M059J (cell line): ENCODE data around the gene TCP10L. TPM values are rescaled to one million over a fixed set of nuclear protein-coding genes. Genes with fewer than 3 reads are reported as not detected.
"Not testable (repeated sequence)": the region's sequence is repeated elsewhere in the genome, so short reads cannot be mapped to it uniquely, and the experiment has no call there.

Source experiments
- DNase-seq: peaks from one replicate; pipeline ENCODE4 v3.0.0-alpha.2; 2012; ENCODE audit warnings: low read depth
- total RNA-seq: library from RNA; depleted of rRNA; stranded (reverse); fragments of >200 nt; shearing (Covaris generic); gene quantifications from 2 replicates; pipeline ENCODE4 v1.2.3, GENCODE V29; 2014

The TCP10L gene
- total RNA-seq, 1 experiment from 2014 or later, result 0.30 TPM

DNA sequence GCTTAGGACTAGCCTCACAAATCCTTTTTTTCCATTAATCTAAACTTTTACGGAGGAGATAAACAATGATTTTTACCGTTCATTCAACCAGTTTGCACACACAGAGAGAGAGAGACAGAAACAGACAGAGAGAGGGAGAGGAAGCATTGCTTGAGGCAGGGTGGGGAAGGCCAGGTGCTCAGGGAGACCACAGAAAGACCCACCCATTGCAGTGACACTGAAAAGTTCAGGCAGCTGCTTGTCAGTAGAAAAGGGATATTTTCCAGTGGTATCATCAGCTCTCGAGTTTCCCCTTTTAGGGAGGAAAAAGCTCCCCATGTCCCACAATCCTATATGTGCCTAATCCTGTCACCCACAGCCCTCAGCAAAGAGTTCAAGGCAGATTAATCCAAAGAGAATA is 27.2 kb downstream of the TCP10L start:
- no peak for DNase-seq

DNA sequence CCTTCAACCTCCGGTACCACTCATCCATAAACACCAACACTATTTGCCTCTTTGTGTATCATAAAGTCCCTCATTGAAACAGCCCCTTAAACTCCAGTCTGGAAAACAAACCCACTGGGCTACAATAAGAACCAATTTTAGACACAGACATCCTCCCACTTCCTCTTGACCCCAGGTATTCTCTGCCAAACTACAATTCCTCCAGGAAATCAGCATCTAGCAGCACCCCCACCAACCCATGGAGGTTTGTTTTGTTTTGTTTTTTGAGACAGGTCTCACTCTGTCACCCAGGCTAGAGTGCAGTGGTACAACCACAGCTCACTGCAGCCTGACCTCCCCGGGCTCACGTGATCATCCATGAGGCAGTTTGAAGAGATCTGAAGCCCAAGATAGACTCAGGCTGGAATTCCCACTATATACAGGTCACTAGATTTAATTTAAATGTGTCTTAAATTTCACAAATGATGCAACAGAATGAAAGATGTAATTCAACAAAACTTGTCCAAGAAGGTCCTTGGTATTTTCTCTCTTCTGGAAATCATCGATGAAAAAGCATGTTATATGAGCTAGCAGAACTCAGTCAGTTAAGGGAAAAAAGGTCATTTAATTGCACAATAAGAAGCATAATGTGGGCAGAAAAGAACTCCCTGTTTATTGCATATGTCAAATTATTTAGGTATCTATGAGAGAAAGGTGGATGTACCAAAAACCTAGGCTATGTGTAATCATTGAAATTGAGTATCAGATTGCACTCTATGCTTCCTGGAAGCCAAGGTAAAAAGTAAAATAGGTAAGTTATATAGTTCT is 30.3 kb downstream of the TCP10L start:
- no peak for DNase-seq

GRCh38 chr21:32549886-32550285 is 35.4 kb downstream of the TCP10L start:
- DNase-seq, result no peak

- DNase-seq, result no peak
These were observed 35.9 kb downstream of the TCP10L start for GRCh38 chr21:32549440-32549839.

DNA sequence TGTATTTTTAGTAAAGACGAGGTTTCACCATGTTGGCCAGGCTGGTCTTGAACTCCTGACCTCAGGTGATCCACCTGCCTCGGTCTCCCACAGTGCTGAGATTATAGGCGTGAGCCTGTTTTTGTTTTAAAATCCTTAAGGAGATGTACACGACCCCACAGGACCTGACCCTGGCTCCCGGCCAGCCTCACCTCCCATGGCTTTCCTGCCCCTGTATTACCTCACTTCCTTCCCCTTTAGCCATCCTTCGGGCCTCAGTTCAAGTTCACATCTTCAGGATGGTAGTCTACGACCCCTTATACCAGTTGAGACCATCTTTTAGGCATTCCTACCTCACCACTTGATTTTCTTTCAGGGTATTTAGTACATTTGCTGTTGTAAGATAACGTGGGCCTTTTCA is 36.3 kb downstream of the TCP10L start:
- no peak for DNase-seq

DNA sequence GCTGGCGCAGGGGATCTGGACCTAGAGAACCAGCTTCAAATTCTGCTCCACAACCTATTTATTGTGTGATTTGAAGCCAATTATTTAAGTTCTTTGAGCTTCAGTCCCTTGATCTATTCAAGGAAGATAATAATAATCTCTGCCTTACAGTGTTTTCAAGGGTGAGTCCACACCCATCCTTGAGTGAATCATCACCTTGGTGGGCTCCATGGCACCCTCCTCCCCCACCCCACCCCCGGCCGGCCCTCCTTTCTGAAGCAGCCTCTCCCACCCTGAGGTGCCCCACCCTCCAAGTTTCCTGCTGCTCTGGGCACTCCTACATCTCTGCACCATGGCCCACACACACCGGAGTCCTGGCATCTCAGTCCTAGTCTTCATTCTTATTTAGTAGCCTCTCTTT is 38.3 kb downstream of the TCP10L start:
- DNase-seq, result no peak

DNA sequence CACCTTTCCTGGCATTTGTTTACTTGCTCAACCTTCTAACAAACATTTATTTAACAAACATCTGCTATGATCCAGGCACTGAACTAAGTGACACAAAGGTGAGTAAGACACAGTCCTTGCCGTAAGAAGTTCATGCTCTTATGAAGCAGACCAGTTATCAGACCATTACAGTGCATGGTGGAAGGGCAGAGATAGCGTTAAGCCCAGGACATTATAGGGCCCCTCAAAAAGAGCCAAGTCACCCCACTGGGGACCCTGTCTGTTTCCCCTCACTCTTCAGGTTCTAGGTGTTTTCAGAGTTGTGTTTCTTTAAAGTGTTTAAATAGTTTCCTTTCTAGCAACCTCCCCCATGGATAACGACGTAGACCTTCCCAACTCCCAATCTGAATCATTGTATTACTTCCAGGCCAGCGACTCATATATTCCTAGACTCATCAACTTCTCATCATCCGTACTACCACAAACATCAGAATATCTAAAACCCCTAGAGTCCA is 39.3 kb downstream of the TCP10L start:
- DNase-seq, result peak; percentile 81

GRCh38 chr21:32544697-32545096 is 40.6 kb downstream of the TCP10L start:
- no peak for DNase-seq

GRCh38 chr21:32543975-32544374 is 41.3 kb downstream of the TCP10L start:
- DNase-seq, result no peak

DNA sequence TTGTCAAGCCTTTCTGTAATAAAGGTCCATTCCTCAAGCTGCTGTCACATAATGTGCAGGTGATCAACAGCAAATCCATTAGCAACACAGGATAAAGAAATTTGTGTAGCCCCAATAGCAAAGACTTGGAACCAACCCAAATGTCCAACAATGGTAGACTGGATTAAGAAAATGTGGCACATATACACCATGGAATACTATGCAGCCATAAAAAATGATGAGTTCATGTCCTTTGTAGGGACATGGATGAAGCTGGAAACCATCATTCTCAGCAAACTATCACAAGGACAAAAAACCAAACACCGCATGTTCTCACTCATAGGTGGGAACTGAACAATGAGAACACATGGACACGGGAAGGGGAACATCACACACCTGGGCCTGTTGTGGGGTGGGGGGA is 42.3 kb downstream of the TCP10L start:
- not testable (repeated sequence) for DNase-seq

DNA sequence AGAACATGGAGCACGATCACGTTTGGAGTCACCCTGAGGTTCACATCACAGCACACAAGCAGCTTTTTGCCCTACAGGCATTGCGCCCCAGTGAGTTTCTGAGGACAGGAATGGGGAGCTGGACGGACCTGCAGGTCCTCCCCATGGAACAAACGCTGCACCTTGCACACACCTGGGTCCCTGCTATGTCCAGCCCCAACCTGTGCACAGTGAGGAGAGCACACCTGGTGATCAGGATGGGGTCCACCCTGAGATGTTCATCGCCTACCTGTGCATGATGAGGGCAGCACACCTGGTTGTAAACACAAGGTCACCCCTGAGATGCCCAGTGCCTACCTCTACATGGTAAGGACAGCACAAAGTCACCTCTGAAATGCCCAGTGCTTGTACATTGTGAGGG is 45.9 kb downstream of the TCP10L start:
- no peak for DNase-seq

- no peak for DNase-seq
These were observed 47.1 kb downstream of the TCP10L start for GRCh38 chr21:32538147-32538792.

DNA sequence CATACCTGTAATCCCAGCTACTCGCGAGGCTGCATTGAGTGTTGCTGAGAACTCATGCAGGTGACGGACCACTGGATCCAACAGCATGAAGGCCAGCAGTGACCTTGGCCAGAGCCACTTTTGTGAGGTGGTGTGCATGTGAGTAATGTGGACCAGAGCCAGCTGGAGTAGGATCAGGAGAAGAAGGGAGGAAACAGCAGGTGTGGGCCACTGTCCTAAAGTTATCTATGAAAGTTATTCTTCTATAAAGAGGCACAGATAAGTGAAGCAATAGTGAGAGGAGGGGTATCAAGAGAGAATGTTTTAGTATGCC is 47.8 kb downstream of the TCP10L start:
- no peak for DNase-seq

- DNase-seq, result no peak
These were observed 49.7 kb downstream of the TCP10L start for GRCh38 chr21:32535612-32536011.

DNA sequence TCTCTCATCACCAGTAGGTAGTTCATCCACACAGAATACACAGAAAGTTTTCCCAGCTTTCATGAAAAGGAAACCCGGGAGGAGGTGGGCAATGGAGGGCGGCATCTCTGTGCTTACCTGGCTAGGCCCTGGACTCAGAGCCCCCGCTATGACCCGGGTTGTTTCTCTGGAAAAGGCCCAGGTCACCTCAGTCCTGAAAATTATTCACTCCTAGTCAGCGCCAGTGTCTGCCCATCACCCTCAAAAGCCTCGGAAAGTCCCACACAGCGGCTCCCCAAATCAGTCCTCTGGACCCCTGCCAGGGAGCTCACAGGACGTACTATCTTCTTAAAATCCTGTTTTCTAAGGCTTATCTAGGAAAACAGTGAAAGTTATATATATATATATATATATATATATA is 51.2 kb downstream of the TCP10L start:
- DNase-seq, result no peak

GRCh38 chr21:32533611-32534010 is 51.7 kb downstream of the TCP10L start:
- no peak for DNase-seq

DNA sequence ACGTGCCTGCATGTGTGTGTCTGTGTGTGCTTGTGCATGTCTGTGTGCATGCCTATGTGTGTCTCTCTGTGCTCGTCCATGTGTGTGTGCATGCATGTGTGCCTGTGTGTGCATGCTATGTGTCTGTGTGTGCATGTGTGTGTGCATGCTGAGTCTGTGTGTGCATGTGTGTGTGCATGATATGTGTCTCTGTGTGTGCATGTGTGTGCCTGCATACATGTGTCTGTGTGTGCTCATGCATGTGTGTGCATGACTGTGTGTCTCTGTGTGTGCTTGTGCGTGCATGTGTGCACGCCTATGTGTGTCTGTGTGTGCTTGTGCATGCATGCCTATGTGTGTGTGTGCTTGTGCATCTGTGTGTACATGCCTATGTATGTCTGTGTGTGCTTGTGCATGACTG is 52.3 kb downstream of the TCP10L start:
- no peak for DNase-seq

- DNase-seq, result no peak
These were observed 52.7 kb downstream of the TCP10L start for GRCh38 chr21:32532636-32533035.

- not testable (repeated sequence) for DNase-seq
These were observed 53.8 kb downstream of the TCP10L start for GRCh38 chr21:32531561-32531960.

- not testable (repeated sequence) for DNase-seq
These were observed 54.5 kb downstream of the TCP10L start for GRCh38 chr21:32530809-32531208.

DNA sequence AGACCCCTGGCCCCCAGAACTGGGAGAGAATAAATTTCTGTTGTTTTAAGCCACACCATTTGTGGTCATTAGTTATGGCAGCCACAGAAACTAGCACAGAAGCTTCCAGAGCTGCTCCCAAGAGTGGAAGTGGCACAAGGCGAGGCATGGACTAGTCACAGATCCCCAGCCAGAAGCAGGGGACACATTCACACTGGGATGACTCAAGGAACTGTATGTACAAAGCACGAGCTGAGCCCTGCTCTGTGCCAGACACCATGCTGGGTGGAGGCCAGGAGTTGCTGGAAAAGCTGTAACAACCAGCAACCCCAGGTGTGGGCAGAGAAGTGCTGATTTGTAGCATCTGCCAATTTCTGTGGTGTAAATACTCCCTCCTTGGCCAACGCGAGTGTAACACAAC is 55.6 kb downstream of the TCP10L start:
- DNase-seq, result no peak

DNA sequence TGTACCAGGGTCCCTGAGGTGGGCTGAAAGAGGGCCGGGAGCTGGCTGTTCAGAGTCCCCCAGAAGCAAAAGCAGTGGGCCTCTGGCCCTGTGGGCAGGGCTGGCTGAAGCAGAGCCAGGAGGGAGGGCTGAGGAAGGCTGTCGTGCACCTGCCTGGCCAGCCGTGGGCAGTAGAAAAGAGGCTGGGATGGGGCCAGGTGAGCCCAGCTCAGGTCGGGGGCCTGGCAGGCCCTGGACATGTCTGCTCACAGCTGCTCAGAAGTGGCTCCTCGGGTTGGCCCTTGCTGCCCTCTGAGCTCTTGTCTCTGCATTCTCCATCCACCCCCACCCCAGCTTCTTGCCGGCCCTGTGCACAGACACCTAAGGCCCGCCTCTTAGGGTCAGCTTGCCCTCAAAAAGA is 60.0 kb downstream of the TCP10L start:
- DNase-seq, result no peak

GRCh38 chr21:32523988-32524719 is 61.2 kb downstream of the TCP10L start:
- DNase-seq, result peak; percentile 93
